Stimulated activated CD4-positive, alpha-beta T cell treated with anti-CD3 and anti-CD28 coated beads, Interleukin-12 subunit alpha, Interleukin-12 subunit beta, amount 100 ng/mL, for 4 hours (primary cell): ENCODE results near the gene ARHGEF16.

Source experiments
- DNase-seq: peaks from one replicate; pipeline ENCODE4 v3.0.0-alpha.2; 2020

ARHGEF16 gene

DNA sequence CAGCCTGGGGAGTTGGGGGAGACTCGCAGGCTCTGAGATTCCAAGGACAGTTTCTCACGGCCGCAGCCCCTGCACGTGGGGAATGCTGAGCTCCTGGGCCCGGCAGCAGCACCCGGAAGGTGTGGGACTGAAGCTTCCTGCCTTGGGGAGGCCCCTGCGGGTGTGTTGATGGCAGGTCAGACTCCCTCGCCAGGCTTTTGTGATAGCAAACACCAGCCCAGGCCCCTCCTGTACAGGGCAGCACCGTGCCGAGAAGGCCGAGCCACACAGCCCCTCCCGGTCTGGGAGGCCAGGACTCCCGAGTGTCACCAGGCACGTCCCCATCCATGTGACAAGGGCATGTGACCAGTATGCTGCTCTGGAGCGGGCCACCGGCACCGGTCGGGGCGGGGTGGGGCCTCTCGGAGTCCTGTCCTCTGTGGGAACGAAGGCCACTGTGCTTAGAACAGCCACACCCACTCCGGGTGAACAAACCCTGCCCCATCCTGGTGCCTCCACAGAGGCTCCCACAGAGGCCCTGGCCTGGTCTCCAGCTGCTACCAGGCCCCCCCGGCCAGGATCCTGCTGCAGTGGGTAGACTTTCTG is 31.1 kb upstream of the ARHGEF16 start:
- no peak for DNase-seq

DNA sequence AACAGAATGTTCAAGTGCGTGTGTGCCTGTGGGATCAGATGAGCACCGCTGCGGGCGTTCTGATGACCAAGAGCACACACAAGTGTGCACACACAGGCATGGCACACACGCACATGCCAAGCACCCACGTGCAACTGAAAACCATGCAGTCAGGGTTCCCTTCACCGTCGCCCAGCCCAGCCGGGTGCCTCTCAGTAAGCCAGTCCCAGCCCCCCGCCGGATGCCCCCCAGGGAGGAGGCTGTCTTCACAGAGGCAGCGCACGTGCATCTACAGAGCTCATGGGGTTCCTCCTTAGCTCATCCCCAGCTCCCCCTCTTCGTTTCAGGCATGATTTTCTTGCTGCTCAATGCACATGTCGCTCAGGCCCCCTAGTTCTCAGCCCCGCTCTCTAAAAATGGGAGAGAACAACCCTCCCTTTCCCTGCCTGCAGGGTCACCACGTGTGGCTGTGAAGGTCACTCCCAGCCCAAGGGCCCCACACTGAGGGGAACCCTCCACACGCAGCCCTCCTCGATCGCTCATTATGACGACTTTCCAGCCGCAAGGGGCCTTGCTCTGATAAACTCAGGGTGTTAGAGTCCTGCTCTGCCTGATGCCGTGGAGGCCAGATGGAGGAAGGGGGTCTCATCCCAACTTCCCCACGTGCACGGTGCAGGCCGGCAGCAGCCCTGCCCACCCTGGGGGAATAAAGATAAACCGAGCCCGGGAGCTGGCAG is 30.4 kb upstream of the ARHGEF16 start:
- no peak for DNase-seq

DNA sequence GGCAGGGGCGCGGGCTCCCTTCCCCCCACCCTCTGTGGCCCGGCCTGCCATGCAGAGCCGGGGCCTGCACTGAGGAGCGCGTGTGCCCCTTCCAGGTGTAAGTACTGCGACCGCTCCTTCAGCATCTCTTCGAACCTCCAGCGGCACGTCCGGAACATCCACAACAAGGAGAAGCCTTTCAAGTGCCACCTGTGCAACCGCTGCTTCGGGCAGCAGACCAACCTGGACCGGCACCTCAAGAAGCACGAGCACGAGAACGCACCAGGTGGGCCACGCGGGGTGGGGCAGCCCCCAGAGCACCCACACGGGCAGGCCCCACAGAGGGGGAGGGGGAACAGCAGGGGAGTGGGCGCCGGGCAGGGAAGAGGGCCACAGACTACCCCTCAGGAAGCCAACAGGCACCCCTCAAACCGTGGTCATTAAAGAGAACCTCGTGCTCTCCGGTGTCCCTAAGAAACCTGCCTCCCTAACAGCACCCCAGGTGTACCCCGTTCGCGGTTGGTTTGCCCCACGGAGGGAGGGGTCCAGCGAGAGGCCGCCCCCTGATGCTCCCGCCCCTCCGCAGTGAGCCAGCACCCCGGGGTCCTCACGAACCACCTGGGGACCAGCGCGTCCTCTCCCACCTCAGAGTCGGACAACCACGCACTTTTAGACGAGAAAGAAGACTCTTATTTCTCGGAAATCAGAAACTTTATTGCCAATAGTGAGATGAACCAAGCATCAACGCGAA is 28.8 kb upstream of the ARHGEF16 start:
- no peak for DNase-seq

DNA sequence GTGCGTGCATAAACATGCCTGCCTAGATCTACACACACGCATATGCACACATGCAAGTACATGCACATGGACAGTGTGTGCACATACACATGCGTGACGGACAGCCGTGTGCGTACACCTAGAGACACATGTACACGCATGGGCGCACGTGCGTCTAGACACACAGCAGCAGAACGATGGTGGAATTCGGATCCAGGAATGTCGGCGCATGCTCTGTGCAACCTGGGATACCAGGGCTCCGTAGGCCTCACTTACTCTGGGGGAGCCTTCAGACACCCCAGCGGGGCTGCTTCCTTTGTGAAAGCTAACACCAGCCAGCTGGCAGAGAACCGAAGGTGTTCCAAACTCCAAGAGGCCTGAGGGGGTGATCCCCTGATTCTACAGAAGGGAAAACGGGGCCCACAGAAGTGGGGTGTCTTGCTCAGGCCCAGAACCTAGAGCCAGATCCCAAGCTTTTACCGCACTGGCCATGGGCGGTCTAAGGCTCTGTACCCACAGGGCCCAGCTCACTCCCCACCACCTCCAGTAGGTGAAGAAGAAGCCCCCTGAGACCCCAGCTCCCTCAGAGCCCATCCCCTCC is 27.4 kb upstream of the ARHGEF16 start:
- DNase-seq, result no peak

DNA sequence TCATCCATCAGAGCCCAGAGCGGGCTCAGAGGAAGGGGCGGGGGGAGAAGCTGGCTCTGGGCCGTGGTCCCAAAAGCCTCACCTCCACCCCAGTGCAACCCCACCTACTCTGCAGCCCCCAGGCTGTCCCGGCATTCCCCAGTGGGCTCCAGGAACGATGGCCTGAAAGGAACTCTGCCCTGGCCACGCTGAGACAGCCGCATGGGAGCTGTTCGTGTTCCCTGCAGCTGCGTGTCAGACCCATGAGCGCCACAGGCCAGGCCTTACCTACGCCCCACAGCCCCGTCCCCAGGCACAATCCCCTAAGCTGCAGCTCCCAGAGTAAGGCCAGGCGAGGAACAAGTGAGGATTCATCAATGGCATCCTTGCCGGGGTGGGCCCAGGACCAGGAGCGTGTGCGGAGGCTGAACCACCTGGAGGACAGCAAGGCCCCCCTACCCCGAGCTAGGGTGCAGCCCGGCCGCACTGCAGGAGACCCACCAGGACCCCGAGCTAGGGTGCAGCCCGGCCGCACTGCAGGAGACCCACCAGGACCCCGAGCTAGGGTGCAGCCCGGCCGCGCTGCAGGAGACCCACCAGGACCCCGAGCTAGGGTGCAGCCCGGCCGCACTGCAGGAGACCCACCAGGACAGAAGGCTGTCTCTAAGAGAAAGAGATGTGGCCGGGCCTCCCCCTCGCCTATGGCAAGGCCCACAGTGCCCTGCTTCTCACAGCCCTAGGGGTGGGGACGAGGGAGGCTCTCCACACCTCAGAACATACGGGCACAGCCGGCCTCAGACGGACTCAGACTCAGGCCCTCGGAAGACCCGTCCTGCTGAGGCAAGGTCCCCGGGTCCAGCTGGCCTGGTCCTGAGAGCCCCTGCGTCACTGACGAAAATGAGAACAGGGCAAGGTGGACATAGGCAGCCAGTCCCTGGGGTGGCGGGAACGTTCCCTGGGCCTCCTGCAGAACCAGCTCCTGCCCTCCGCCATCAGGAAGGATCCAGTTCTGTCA is 26.5 kb upstream of the ARHGEF16 start:
- DNase-seq, result no peak

DNA sequence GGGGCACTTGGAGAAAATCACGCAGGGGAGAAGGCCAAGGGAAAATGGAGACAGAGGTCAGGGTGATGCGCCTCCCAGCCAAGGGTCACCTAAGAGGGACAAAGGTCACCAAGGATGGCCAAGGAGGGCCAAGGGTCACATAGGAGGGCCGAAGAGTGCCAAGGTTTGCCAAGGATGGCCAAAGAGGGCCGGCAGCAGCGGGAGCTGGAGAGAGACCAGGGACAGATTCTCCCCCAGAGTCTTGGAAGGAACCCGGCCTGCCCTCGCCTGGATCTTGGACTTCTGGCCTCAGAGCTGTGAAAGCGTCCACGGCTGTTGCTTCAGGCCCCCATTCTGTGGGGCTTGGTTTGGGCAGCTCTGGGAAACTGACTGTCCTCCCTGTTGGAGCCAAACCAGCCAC is 25.6 kb upstream of the ARHGEF16 start:
- no peak for DNase-seq

DNA sequence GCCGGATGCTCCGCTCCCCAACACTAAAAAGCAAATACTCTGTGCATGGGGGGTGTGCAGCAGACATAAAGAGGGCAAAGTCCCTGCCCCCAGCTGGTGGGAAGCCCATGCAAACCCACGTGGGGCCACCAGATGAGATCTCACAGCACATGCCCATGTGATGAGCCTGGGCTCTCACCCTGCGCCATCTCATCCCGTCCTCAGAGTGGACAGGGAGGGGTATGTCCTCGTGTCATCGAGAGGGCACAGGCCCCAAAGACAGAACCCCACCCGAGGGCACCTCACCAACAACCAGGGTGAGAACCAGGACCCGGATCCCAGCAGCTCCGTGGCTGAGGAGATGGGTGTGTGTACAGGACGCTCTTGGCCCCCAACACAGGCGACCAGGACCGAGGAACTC is 25.1 kb upstream of the ARHGEF16 start:
- DNase-seq, result no peak

DNA sequence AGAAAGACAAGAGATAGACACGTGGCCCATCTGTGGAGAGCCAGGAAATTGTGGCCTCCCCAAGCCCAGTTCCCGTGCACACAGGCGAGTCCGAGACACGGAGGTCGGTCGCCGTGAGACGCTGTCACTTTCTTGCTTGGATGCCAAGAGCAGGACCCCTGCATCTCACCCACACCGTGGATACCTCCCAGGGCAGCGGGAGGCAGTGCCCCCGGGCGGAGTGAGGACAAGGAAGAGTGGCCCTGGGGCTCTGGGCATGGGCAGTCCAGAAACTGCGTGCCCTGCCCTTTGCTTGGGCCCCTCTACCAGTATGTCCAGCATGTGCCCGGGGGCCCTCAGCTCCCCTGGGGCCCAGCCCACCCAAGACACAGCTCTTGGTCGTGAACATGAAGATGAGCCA is 24.7 kb upstream of the ARHGEF16 start:
- DNase-seq, result no peak

DNA sequence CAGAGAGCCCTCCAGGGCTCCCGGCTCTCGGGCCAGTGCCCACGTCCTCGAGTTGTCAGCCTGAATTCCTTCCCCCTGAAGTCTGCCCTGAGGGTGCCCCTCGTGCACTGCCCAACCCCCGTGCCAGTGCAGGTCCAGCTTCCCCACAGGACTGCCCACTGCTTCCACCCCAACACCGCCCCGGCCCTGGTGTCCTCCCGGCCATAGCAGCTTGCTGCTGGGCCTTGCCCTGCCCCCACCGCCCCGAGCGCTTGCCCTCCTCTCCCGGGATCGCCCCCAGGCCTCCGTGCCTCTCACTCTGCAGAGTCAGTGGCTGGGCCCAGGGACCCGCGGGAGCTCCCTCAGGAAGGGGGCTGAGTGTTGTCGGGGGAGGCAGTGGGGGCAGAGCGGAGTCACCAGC is 24.1 kb upstream of the ARHGEF16 start:
- DNase-seq, result no peak

DNA sequence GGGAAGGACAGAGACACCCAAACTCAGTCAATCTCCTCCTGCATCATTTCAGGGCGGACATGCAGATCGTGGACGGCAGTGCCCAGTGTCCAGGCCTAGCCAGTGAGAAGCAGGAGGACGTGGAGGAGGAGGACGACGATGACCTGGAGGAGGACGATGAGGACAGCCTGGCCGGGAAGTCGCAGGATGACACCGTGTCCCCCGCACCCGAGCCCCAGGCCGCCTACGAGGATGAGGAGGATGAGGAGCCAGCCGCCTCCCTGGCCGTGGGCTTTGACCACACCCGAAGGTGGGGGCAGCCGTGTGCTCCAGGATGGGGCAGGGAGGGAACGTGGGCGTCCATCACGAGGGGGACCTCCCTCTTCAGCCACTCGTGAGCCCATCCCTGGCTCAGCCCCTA is 23.6 kb upstream of the ARHGEF16 start:
- DNase-seq, result no peak

DNA sequence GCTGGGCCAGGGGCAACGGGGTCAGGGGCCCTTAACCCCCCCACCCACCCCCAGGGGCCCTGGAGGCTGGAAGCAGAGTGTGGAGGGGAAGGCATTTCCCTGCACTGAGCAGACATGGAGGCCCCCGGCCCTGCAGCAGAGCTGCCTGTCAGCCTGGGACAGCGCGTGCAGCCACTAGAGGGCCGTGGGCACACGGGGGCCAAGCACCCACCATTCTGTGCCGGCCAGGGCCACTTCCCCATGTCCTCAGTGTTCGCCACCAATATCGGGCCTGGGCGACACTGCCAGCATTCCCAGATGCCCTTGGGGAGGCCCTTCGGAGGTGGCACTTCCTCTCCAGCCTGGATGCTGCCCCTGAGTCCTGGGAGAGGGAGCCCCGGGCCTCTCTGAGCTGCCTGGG is 23.2 kb upstream of the ARHGEF16 start:
- no peak for DNase-seq

DNA sequence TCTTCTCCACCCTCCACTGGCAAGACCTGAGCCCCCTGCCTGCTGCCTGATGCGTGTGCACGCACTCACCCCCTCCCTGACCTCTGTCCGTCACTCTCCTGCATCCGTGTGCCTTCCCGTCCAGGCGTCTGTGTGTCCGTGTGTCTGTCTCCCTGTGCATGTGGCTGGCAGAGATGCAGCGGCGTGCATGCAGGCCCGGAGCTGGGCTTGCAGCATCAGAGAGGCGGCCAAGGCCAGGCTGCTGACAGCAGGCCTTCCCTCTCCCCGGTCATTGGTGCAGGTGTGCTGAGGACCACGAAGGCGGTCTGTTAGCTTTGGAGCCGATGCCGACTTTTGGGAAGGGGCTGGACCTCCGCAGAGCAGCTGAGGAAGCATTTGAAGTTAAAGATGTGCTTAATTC is 22.8 kb upstream of the ARHGEF16 start:
- no peak for DNase-seq

DNA sequence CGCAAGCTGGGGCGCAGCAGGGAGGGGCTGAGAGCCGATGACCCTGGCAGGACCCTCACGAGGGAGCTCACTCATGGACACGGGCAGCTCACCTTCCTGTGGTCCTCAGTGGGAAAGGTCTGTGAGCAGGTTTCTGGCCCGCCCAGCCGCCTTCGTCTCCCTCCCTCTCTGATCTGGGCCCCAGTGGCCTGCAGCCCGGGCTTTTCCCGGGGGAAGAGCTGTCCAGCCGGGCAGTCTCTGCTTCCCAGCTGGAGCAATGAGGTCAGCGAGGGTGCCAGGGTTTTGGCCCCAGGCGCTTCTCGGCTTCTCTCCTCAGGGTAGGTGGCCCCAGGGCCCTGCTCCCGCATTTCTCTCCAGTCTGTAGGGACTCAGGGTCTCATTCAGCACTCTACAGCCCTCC is 22.2 kb upstream of the ARHGEF16 start:
- no peak for DNase-seq

DNA sequence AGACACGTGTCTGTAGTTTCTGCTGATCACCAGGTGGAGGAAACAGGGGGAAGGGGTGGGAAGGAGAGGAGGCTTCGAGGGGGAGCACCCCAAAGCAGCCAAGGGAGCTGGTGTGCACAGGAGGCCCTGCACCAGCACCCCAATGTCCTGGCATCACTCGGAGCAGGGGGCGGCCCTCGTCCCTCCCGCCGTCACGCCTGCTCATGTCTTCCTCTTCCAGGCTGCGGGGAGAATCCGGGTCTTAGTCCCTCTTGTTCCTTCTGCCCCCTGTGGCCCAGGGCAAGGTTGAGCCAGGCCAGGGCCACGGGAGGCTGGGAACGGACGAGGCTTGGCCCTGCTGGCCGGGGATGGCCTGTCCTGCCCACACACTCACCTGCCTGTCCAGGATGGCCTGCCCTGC is 21.4 kb upstream of the ARHGEF16 start:
- DNase-seq, result no peak

DNA sequence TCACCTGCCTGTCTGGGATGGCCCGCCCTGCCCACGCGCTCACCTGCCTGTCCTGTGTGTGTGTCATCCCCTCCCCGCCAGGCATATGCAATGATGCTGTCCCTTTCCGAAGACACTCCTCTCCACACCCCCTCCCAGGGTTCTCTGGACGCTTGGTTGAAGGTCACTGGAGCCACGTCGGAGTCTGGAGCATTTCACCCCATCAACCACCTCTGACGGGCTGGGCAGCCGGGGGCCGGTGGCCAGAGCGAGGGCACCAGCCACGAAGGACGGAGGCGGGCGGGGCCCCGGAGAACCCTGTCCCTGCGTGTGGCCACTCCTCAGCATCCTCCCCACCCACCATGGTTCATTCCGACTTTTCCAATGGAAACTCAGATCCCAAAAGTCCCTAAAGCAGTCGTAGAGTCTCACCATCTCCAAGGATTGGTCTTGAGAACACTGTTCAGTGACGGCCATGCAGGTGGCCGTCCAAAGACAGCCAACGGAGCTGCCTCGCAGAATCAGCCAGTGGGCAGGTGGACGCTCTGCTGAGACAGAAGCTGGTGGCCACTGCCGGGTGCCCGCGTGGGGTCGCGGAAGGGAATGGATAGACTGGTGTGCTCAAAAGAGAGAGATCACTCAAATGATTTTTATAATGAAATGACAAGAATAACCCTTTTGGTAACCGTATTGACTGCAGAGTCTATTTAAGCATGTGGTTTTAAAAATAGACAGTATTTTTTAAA is 20.7 kb upstream of the ARHGEF16 start:
- no peak for DNase-seq

DNA sequence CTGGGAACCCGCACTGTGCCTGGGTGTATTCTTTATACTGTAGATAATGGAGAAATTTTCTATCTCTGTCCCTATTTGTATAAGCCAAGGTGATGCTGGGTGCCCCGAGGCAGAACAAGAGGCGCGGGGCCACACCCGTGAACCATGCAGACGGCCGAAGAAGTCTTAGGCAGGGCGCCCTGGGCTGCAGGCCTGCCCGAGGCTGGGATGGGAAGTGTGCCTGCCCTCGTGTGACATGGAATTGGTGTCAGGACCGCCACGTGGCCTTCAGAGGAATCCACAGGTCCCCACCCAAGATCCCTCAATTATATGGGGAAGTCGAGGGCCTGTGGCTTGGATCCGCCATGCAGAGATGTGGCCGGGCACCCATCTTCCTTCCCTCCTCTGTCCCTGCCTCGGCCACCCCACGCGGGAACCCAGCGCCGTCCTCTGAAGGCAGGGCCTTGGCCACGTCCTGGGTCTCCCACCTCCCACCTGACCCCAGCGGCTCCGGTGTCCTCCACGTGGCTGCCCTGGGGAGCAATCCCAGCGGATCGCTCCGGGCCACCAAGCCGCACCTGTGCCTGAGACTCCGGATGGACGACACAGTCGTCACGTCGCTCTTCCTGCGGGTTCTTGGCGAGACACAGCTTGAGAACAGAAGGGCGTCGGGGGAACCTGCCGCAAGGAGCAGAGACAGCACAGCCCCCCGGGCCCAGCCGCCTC is 19.9 kb upstream of the ARHGEF16 start:
- DNase-seq, result no peak

DNA sequence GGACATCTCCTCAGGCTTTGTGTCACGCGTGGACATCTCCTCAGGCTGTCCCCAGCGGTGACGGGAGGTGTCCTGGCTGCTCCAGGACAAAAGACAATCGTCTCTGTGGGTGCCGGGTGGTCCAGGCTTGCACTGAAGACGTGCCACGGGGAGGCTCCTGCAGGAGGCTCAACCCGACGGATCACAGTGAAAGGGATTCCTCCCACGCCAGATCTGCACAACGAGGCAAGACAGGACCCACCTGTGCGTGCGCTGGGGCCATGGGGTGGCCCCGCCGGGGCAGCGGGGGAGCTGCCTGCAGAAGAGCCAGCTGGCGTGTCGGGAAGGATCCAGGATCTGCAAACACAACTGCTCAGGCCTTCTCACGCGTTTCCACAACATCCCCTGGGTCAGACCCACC is 18.8 kb upstream of the ARHGEF16 start:
- no peak for DNase-seq

DNA sequence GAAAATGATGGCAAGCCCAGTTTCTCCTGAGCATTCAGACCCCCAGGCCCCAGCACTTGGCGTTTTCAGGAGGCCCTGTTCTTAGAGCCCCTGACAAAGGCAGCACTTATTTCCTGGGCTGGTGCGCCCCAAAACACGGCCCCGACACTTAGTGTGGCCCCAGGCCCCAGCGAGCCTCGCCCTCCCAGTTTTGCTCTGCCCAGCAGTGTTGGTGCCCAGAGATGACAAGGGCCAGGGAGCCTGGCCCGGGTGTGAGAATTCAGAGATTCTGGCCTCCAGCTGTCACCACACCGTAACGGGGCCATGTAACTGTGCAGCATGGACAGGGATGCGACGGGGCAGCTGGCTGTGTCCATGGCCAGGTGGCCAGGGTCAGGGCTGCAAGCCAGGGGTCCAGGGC is 18.0 kb upstream of the ARHGEF16 start:
- no peak for DNase-seq

DNA sequence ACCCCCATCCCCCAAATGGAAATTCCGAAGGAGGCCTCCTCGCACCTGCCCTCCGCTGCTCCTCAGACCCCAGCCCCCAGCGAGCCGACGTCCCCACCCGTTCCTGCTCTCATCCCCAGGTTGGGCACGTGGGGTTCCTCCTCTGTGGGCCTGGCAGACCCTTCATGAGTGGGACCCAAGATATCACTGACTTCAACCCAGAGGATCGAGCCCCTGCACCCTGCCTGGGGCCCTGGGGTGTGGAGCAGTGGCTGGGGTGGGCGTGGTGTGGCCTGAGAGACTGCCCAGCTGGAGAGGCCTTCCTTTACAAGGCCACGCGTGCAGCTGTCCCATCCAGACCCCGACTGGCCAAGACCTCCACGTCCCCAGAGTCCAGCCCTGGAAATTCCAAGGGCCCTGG is 17.6 kb upstream of the ARHGEF16 start:
- DNase-seq, result no peak

DNA sequence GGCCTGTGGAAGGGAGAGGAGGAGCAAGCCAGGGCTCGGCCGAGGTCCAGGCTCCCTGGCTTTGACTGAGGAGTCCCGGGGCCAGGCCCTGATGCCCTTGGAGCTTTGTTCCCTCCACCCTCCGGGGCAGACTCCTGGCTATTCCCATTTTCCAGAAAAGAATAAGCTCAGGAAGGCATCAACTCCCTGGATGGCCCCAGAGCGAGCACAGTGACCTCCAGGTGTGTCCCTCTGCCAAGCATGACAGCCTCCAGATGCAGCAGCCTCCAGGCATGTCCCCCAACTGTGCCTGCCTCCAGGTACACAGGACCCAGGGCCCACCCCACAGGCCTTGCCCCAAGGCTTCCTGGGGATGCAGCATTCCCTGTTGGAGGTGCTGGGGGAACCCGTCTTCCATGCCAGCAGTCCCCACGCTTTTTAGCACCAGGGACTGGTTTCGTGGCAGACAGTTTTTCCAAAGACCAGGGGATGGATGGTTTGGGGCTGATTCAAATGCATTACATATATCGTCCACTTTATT is 15.7 kb upstream of the ARHGEF16 start:
- no peak for DNase-seq
